ENCODE results near the gene KIF23.
"Not testable (repeated sequence)": the region's sequence is repeated elsewhere in the genome, so short reads cannot be mapped to it uniquely, and the experiment has no call there.

The KIF23 gene

DNA sequence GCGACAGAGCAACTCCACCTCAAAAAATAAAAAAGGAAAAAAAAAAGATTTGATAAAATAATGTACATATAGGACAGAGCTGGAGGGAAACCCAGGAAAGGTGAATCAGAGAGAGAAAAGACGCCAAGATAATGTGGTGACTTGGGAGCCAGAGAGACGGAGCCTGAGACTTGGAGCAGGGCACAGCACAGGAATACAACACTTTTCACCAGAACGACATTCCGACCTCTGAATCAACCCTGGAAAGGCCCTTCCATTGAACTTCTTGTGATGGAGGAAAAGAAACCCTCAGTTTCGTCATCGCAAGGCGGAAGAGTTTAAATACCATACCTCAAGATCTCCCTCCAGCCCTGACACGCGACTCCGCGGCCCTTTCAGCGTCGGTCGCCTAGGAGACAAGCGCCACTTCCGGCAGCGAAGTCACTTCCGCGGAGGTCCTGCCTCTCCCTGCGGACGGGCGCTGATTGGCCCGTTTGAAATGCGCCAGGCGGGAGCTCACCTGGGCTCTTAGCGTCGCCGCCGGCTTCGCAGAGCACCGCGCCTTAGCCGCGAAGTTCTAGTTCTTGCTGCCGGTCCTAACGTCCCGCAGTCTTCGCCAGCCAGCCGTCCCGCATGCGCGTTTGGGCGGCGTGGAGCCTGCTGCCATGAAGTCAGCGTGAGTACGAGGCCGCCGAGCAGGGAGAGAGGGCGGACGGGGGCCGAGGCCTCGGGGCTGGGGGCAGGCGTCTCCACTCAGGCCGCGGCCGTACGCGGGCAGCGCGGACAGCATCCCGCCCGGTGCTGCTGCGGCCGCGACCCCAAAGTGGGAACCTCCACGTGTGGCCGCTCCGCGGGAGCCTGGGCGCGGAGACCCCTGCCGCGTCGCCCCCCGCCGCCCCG, at the start of gene KIF23:
Gene KIF23 (plus strand): TSS at position 528 of the 879 bp plus-strand sequence. CDS start 117 bp downstream, at position 645.
- DNase-seq, result peak; percentile 95 to 97 (median 95)

DNA sequence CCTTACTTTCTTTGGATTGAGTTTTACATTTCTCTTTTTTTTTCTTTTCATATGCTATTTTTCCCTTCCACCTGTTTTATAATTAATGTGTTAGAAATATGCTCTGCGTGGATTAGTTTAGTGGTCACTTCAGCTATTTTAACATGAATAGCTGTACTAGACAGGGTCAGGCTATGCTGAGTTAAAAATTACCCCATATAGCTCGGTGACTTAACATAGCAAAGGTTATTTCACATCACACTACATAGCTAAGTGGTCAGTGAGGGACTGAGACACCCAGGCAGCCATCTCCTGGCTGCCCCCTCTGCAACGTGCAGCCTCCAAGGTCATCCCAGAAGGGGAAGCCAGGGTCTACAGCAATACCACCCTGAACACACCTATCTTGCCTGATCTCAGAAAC, 46.9 kb upstream of the KIF23 start:
- no peak for DNase-seq

- DNase-seq, result no peak
Measured at GRCh38 chr15:69369631-69370030, 44.5 kb upstream of the KIF23 start.

DNA sequence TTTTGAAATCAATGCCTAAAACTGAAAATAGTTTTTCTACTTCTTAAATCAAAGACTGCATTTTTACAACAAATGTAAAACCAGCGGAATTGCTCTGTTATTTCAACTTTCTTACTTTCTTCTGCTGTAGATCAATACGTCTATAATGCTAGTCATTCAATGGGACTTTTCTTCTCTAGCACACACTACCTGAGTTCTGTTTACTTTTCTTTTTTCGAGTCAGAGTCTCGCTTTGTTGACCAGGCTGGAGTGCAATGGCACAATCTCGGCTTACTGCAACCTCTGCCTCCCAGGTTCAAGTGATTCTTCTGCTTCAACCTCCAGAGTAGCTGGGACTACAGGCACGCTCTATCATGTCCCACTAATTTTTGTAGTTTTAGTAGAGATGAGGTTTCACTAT, 40.7 kb upstream of the KIF23 start:
- no peak for DNase-seq

DNA sequence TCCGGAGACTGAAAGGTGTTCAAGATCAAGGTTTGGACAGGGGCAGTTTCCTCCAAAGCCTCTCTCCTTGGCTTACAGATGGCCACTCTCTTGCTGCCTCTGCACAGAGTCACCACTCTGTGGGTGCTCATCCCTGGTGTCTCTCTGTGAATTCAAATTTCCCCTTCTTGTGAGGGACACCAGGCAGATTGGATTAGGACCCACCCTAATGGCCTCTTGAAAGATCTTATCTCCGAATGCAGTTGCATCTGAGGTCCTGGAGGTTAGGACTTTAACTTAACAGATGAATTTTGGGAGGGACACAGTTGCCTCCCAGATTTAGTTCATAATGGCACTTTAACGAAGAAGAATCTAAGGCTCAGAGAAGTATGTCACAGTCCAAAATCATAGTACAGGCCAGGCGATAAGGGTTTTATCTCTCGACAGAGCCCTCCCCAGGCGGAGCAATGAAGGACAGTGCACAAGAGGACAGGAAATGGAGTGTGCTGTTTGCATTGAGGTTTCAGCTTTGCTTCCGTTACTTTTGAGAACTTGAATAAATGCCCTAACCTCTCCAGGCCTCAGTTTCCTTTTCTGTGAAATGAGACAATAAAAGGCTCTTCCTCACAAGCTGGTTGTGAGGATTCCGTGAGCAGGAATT, 38.9 kb upstream of the KIF23 start:
- no peak for DNase-seq

DNA sequence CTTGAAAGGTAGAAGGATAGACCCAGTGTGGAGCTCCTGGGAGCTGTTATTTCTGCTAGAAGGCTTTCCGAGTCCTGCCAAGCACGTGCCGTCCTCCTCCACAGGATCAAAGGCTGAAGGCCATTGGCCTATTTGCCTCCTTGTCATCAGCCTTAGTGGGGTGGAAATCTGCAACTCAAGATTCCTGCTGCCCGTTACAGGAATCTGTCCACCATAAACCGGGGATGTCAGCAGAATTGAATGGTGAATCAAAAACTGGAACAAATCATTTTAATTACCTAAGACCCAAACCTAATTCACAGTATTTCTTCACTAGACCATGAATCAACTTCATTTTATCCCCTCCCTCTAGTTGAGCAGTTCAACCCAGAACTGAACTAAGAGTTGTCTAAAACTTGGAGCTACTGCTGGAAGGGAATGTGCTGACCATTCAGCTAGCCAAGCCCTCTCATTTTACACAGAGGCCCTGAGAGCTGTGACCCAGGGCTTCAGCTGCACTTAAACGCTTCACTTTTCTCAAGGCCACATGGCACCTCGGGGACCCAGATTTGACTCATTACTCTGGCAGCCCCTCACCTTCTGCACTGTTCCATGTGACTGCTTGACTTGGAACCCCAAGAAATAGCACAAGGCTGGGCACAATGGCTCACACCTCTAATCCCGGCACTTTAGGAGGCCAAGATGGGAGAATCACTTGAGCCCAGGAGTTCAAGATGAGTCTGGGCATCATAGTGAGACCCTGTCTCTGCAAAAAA, 36.8 kb upstream of the KIF23 start:
- DNase-seq, result no peak

- DNase-seq, result no peak
Measured at GRCh38 chr15:69380100-69380725, 33.9 kb upstream of the KIF23 start.

- DNase-seq, result no peak
Measured at GRCh38 chr15:69380726-69381105, 33.4 kb upstream of the KIF23 start.

GRCh38 chr15:69382176-69382575, 32.0 kb upstream of the KIF23 start:
- DNase-seq, result not testable (repeated sequence)

GRCh38 chr15:69384066-69384465, 30.1 kb upstream of the KIF23 start:
- DNase-seq, result not testable (repeated sequence)

DNA sequence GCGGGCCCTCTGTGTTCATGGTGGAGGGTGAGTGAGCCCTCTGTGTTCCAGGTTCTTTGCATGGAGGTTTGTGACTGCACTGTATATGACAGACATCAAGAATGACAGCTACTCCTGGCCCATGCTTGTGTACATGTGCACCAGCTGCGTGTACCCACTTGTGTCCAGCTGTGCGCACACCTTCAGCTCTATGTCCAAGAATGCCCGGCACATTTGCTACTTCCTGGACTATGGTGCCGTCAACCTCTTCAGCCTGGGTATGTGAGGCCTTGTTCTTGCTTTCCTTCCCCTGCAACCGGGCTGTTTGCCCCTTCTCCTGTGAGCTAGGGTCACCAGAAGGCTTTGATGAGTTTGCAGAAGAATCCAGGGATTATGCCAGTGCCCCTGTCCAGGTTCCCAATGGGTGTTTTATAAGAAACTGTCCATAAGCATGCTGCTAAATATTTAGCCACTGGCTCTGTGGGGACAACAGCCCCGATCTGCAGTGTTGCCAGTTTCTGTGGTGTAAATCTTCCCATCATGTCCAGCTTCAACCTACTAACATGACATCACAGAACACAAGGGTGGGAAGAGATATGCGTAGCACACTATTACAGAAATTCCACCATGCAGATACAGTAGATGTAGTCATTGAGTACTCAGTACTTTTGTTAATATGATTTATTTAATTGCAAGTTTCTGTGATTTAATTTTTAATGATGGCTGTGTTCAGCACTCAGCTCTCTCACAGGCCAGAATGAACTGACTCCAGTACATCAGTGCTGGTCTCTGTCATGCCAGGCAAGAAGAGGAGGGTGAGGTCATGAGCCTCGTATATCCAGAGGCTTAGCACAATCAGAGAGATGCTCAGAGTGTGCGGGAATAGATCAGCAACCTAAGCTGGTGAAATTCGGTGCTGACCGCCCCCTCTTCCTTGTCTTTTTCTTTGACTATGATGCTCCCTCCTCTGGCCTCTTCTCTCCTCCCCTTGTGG, 29.2 kb upstream of the KIF23 start:
- DNase-seq, result no peak

GRCh38 chr15:69385831-69386230, 28.3 kb upstream of the KIF23 start:
- no peak for DNase-seq

DNA sequence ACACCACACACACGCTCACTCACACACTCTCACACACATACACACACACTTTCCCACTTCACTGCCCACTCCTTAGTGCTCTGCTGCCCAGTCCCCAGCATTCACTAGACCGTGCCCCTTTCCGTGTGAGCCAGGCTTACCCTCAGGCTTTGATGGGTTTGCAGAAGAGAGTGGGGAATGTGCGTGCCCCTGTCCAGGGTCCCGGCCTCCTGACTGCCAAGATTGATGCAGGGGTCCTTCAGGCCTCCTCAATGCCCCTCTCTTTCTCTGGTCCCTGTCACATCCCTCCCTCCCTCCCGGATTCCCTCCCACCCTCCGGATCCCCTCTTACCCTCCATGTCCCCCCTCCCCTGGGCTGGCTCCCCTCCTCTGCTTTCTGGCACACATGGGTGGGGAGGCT, 27.9 kb upstream of the KIF23 start:
- no peak for DNase-seq

- no peak for DNase-seq
Measured at GRCh38 chr15:69388260-69388705, 25.9 kb upstream of the KIF23 start.

GRCh38 chr15:69389426-69389825, 24.7 kb upstream of the KIF23 start:
- DNase-seq, result no peak

GRCh38 chr15:69390575-69390974, 23.6 kb upstream of the KIF23 start:
- no peak for DNase-seq

DNA sequence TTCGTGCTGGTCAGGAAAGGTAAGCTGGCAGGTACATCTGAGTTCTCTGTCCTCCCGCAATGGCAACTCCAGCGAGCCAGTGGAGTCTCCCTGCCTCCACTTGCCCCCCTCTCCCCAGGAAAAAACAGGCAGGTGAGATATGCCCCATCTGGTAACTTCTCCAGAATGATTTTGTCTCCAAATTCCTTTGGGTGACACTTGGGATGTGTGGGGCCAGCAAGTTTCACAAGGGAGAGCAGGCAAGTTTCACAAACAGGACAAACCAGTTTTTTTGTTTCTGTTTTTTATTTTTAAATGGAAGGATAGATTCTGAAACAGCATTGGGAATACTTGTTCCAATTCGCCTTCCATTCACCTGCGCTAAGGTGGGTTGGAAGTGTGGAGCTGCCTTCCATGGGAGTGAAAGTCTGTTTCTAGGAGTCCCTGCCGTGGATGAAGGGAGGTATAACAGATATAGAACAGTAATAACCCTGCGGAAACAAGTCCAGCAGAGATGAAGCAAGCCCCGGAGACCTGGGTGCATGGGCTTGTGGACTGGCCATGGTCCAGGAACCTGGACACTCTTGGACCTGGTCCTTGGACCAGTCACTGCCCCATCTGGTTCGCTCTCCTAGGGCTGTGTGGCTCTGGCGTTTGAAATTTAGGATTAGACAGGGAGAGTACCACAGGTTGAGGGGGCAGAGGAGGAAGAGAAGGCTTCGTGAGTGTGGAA, 22.9 kb upstream of the KIF23 start:
- no peak for DNase-seq

- DNase-seq, result no peak
Measured at GRCh38 chr15:69392352-69392751, 21.8 kb upstream of the KIF23 start.

- no peak for DNase-seq
Measured at GRCh38 chr15:69393831-69394491, 20.2 kb upstream of the KIF23 start.

GRCh38 chr15:69394556-69395282, 19.4 kb upstream of the KIF23 start:
- peak; percentile 79 to 89 (median 88) for DNase-seq
